ENCODE measurements around the gene HDAC4.

GRCh38 chr2:239224955-239225354 lies 175.9 kb downstream of the HDAC4 start:
- TF ChIP-seq FOXM1 (IDR thresholded peaks at IDR 0.05; ENCODE audit: borderline replicate concordance): no peak
- TF ChIP-seq HDGF (IDR thresholded peaks at IDR 0.05; ENCODE audit: borderline replicate concordance): no peak

All from HEK293T (cell line).